ENCODE data around the gene STK25. TPM values are rescaled to one million over a fixed set of nuclear protein-coding genes. Genes with fewer than 3 reads are reported as not detected.

Gene STK25
- total RNA-seq, 2 donors from 2014 or later, result 94.5 to 173 TPM

GRCh38 chr2:241443486-241444223, 64.7 kb downstream of the STK25 start:
- TF ChIP-seq, protein P1, sequence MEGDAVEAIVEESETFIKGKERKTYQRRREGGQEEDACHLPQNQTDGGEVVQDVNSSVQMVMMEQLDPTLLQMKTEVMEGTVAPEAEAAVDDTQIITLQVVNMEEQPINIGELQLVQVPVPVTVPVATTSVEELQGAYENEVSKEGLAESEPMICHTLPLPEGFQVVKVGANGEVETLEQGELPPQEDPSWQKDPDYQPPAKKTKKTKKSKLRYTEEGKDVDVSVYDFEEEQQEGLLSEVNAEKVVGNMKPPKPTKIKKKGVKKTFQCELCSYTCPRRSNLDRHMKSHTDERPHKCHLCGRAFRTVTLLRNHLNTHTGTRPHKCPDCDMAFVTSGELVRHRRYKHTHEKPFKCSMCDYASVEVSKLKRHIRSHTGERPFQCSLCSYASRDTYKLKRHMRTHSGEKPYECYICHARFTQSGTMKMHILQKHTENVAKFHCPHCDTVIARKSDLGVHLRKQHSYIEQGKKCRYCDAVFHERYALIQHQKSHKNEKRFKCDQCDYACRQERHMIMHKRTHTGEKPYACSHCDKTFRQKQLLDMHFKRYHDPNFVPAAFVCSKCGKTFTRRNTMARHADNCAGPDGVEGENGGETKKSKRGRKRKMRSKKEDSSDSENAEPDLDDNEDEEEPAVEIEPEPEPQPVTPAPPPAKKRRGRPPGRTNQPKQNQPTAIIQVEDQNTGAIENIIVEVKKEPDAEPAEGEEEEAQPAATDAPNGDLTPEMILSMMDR (IDR thresholded peaks at IDR 0.05), result no peak
- no peak for DNase-seq (ENCODE audit: low spot score)
- no peaks in the 10 kb centered on the region for H3K4me1 ChIP-seq
- no peaks in the 10 kb centered on the region for H3K27me3 ChIP-seq
- H3K9me3 ChIP-seq, result no peaks in the 10 kb centered on the region
- H3K27ac ChIP-seq, result no peak overlapping the region
- H3K36me3 ChIP-seq, result peaks cover 33% of the 10 kb centered on the region
- H3K4me3 ChIP-seq, result no peak overlapping the region

Small RNAs within 50 kb of the gene (microRNA-seq; reads per million reads assigned to microRNA genes)
- gene MIR3133 (ENCODE audit: borderline number of aligned reads in 2 of 2, borderline replicate concordance in 1 of 2), result 0 reads per million in 2 donors

Other genes with a start within 250 kb of the STK25 start
- gene HDLBP, start 192.9 kb downstream of the STK25 start, total RNA-seq, result 100 to 1,000 TPM; 274 to 287 TPM
- 100 to 1,000 TPM; 143 to 193 TPM for gene SEPTIN2, start 192.7 kb downstream of the STK25 start, total RNA-seq
- 10 to 100 TPM; 11.1 to 21.5 TPM for gene FARP2, start 152.3 kb downstream of the STK25 start, total RNA-seq
- gene BOK, start 50.2 kb upstream of the STK25 start, total RNA-seq, result 10 to 100 TPM; 11.2 to 25.7 TPM
- gene THAP4, start 128.6 kb upstream of the STK25 start, total RNA-seq, result 10 to 100 TPM; 76.8 to 94.7 TPM
- 10 to 100 TPM; 47.8 to 53.0 TPM for gene ATG4B, start 129.1 kb upstream of the STK25 start, total RNA-seq
- gene DTYMK, start 178.2 kb upstream of the STK25 start, total RNA-seq, result 1 to 10 TPM; 6.4 to 6.6 TPM
- gene ING5, start 193.5 kb upstream of the STK25 start, total RNA-seq, result 10 to 100 TPM; 21.9 to 32.7 TPM
- 10 to 100 TPM in 1 of 2 donors, 1 to 10 TPM in 1; 7.5 to 11.7 TPM for gene D2HGDH, start 226.0 kb upstream of the STK25 start, total RNA-seq

Measured in right atrium auricular region (tissue), 2 donors.